Psoas muscle (tissue), 8 donors: ENCODE data around the gene ITPK1. TPM values are rescaled to one million over a fixed set of nuclear protein-coding genes. Genes with fewer than 3 reads are reported as not detected.

Experiments
- ATAC-seq, 4 donors: fragments of 200-7000 bp; cut with Tn5 transposase; one replicate each; pipeline ENCODE4 v1.9.1; 2020; ENCODE audit warnings: moderate library complexity in 3 of 4, mild to moderate bottlenecking in 2 of 4
- DNase-seq, 2 donors: peaks; one replicate each; pipeline ENCODE4 v3.0.0-alpha.2; 2020
- H3K27ac ChIP-seq: fragments of 200-600 bp; one replicate; pipeline ENCODE4 v1.8.0; 2022
- H3K27me3 ChIP-seq, 3 donors: fragments of 200-600 bp in 1 of 3; one replicate each; pipeline versions ENCODE4 v1.6.1 to v1.8.0; 2013 to 2022; ENCODE audit warnings: low read length in 2 of 3, mild to moderate bottlenecking in 2 of 3, moderate library complexity in 1 of 3; ENCODE audit not compliant: insufficient read depth in 3 of 3
- H3K36me3 ChIP-seq, 2 donors: fragments of 200-600 bp in 1 of 2; one replicate each; pipeline versions ENCODE4 v1.6.1 to v1.8.0; 2013 to 2022; ENCODE audit warnings: low read depth in 1 of 2, mild to moderate bottlenecking in 1 of 2, moderate library complexity in 1 of 2; ENCODE audit not compliant: insufficient read depth in 1 of 2
- H3K4me1 ChIP-seq: fragments of 200-600 bp; one replicate; pipeline ENCODE4 v1.8.0; 2022
- H3K4me3 ChIP-seq: fragments of 200-600 bp; one replicate; pipeline ENCODE4 v1.8.0; 2022; ENCODE audit warnings: mild to moderate bottlenecking
- H3K9me3 ChIP-seq: fragments of 200-600 bp; one replicate; pipeline ENCODE4 v1.8.0; 2022
- CTCF ChIP-seq: fragments of 200-600 bp; IDR thresholded peaks from one replicate; pipeline ENCODE4 v1.8.0; 2022; ENCODE audit warnings: antibody characterized with exemption
- WGBS, 3 donors: extraction: QIAGEN DNeasy Blood & Tissue Kit; methylation state at CpG; one replicate each; pipeline versions ENCODE4 v1.1.6 to v1.1.7; 2013; 5-methylcytosine and 5-hydroxymethylcytosine counted together
- intact Hi-C, 2 donors: fragments of 100-400 bp; cut with DNase I; formaldehyde crosslinking; loops; one replicate each; pipeline versions ENCODE4 v1.11.0 to v1.14.2; 2022
- polyA plus RNA-seq, 3 donors: library from polyadenylated mRNA; stranded (reverse); fragments of 200-250 nt; gene quantifications; one replicate each; pipeline ENCODE4 v1.2.3, GENCODE V29; 2013
- total RNA-seq, 4 donors: library from RNA; stranded (reverse); fragmentation: NEBNext Ultra II Directional in 2 of 4; extraction: Animal tissue kit (Norgen Biotek cat#: 25700) in 2 of 4; gene quantifications; one replicate each; pipeline versions ENCODE4 v1.2.1 to v1.2.4, GENCODE V29; 2021 to 2023
- donor health status: healthy with polysubstance abuse.
- donor health status: DM: no; HTN: no; CAD: no; lungs with moderate emphysema.
- donor health status: Bipolar disorder and iron deficiency.
- donor health status: healthy.
- donor health status: DM: yes; HTN: yes; CAD: no.
- donor health status: DM: no; HTN: no; CAD: no.
- donor health status: DM: no; HTN: no; CAD: no.
- donor health status: DM: yes; HTN: yes; CAD: no.

ITPK1 gene
- total and polyA plus RNA-seq, 7 donors = 30.0 to 61.1 (median 42.7) TPM

- H3K4me3 ChIP-seq = no peak overlapping the region
- intact Hi-C loops = no loop called here
- H3K9me3 ChIP-seq = no peaks in the 10 kb centered on the region
- H3K36me3 ChIP-seq = no peaks in the 10 kb centered on the region
- ATAC-seq (no peak), DNase-seq (peak in 1 of 2 donors; percentile 33)
- TF ChIP-seq CTCF = no peak
- 60 to 72% (median 64%) methylated on average over 22 of the region's 22 CpGs for WGBS, 3 donors
- peaks cover 33% of the 10 kb centered on the region for H3K4me1 ChIP-seq
- H3K27ac ChIP-seq = no peak overlapping the region
- H3K27me3 ChIP-seq = no peaks in the 10 kb centered on the region
These were observed 79.6 kb downstream of the ITPK1 start for GRCh38 chr14:93035917-93036651.

- TF ChIP-seq CTCF = no peak
- Histone ChIP-seq H3K27ac (no peak overlapping the region), H3K4me3 (no peak overlapping the region), H3K27me3 (no peaks in the 10 kb centered on the region), H3K36me3 (no peaks in the 10 kb centered on the region), H3K4me1 (peaks cover 28% of the 10 kb centered on the region), H3K9me3 (no peaks in the 10 kb centered on the region)
- intact Hi-C loops = no loop called here
- ATAC-seq (peak in 1 of 4 donors; percentile 28), DNase-seq (no peak)
- WGBS, 3 donors = 71 to 72% (median 71%) methylated on average over 3 to 5 of the region's 5 CpGs
These were observed 80.2 kb downstream of the ITPK1 start for GRCh38 chr14:93035585-93035916.

- intact Hi-C loops = no loop called here
- H3K36me3 ChIP-seq = no peaks in the 10 kb centered on the region
- H3K27me3 ChIP-seq = no peaks in the 10 kb centered on the region
- DNase-seq (no peak), ATAC-seq (no peak)
- no peak for TF ChIP-seq CTCF
- no peak overlapping the region for H3K4me3 ChIP-seq
- WGBS, 3 donors = 84 to 95% (median 85%) methylated on average over 5 of the region's 5 CpGs
- no peak overlapping the region for H3K27ac ChIP-seq
- no peaks in the 10 kb centered on the region for H3K9me3 ChIP-seq
- H3K4me1 ChIP-seq = peaks cover 22% of the 10 kb centered on the region
These were observed 81.1 kb downstream of the ITPK1 start for GRCh38 chr14:93034671-93034994.

GRCh38 chr14:93033983-93034670 lies 81.6 kb downstream of the ITPK1 start:
- ATAC-seq (peak in 2 of 4 donors; percentile 33 to 35), DNase-seq (no peak)
- Histone ChIP-seq H3K36me3 (no peaks in the 10 kb centered on the region), H3K4me3 (no peak overlapping the region), H3K27me3 (no peaks in the 10 kb centered on the region), H3K27ac (no peak overlapping the region), H3K4me1 (peaks cover 22% of the 10 kb centered on the region), H3K9me3 (no peaks in the 10 kb centered on the region)
- 87 to 92% (median 91%) methylated on average over 7 of the region's 7 CpGs for WGBS, 3 donors
- intact Hi-C loops = no loop called here
- peak; percentile 20 for TF ChIP-seq CTCF
